Ishikawa (cell line): Measurements from ENCODE around the gene RIPK3.
A peak's percentile ranks its signal among the peaks of the same experiment; 100 is the strongest.

Experiments
- CEBPB ChIP-seq: IDR thresholded peaks from 2 replicates; pipeline ENCODE4 v1.6.1; 2012
- CREB1 ChIP-seq: IDR thresholded peaks from 2 replicates; pipeline ENCODE4 v1.6.1; 2012; ENCODE audit warnings: low read depth
- EGR1 ChIP-seq: IDR thresholded peaks from 2 replicates; pipeline ENCODE4 v1.6.1; 2012
- EP300 ChIP-seq: IDR thresholded peaks from 2 replicates; pipeline ENCODE4 v1.6.1; 2012; ENCODE audit warnings: borderline replicate concordance
- FOXM1 ChIP-seq: IDR thresholded peaks from 2 replicates; pipeline ENCODE4 v1.6.1; 2012; ENCODE audit warnings: low read depth, borderline replicate concordance
- NFIC ChIP-seq: IDR thresholded peaks from 2 replicates; pipeline ENCODE4 v1.6.1; 2012
- RAD21 ChIP-seq: IDR thresholded peaks from 2 replicates; pipeline ENCODE4 v1.6.1; 2012; ENCODE audit warnings: low read depth
- TAF1 ChIP-seq: IDR thresholded peaks from 2 replicates; pipeline ENCODE4 v1.6.1; 2012; ENCODE audit warnings: low read depth, mild to moderate bottlenecking
- TCF12 ChIP-seq: IDR thresholded peaks from 2 replicates; pipeline ENCODE4 v1.6.1; 2012; ENCODE audit warnings: low read depth
- TEAD4 ChIP-seq: IDR thresholded peaks from 2 replicates; pipeline ENCODE4 v1.6.1; 2012
- YY1 ChIP-seq: IDR thresholded peaks from 2 replicates; pipeline ENCODE4 v1.6.1; 2012; ENCODE audit warnings: low read depth
- ZBTB7A ChIP-seq: IDR thresholded peaks from 2 replicates; pipeline ENCODE4 v1.6.1; 2012; ENCODE audit warnings: low read depth
- TF ChIP-seq, protein P1 (sequence below): IDR thresholded peaks from 2 replicates; pipeline ENCODE4 v1.6.1; 2012
- TF ChIP-seq, protein P2 (sequence below): IDR thresholded peaks from 2 replicates; pipeline ENCODE4 v1.6.1; 2012
- TF ChIP-seq, protein P3 (sequence below): IDR thresholded peaks from 2 replicates; pipeline ENCODE4 v1.6.1; 2012; ENCODE audit warnings: low read depth, mild to moderate bottlenecking

Gene RIPK3

DNA sequence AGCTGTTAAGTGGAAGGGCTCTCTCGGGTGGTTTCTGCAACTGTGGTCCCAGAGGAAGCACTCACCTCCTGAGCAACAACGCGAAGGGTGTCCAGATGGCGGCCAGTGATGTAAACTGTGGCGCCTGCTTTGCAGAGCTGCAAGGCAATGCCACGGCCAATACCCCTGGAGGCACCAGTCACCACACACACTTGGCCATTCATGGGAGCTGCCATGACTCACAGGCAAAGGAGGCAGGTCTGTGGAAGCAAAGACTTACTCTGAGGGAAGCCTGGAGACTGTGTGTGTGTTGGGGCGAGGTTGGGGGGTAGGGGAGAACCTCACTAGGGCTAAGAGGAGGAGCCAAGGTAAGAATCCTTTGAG, 40.9 kb downstream of the RIPK3 start:
- no peak for TF ChIP-seq CEBPB
- TF ChIP-seq, protein P1, sequence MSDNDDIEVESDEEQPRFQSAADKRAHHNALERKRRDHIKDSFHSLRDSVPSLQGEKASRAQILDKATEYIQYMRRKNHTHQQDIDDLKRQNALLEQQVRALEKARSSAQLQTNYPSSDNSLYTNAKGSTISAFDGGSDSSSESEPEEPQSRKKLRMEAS: no peak
- TF ChIP-seq YY1: no peak

DNA sequence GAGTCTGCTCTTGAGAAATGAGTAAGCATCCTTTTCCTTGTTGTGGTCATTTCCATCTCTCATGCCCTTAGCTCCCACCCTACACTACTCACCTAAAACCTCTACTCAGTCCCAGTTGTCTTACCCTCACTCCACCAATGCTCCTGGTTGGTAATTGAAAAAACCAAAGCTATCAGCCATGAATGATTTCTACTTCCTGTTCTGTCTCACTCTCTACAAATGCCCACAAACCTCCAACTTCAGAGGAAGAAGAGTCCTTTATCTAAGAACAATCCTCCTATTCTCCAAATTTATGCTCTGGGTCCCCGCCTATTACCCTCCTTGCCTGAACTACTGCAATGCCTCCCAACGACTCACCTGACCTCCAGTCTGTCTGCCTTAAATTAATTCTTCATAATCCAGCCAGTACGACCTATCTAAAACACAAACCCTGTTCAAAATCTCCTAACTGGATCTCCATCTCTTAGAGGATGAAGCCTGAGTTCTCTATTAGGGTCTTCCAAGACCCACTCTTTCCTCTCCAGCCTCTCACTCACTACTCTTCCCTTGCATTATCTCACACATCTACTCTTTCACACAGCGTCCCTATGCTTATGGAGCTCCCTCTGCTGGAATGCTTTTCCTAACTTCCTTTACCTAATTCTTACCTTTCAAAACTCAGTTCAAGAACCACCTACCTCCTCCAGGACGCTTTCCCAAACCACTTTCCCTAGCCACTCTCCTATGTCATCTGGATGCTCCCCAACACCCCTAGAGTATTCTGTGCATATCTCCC, 42.4 kb downstream of the RIPK3 start:
- TF ChIP-seq TCF12 (no peak), ZBTB7A (no peak), TAF1 (no peak), EGR1 (no peak), RAD21 (peak; percentile 27; the same call in 1 of the 2 replicates), EP300 (no peak)
- TF ChIP-seq, protein P1: no peak
- TF ChIP-seq, protein P2, sequence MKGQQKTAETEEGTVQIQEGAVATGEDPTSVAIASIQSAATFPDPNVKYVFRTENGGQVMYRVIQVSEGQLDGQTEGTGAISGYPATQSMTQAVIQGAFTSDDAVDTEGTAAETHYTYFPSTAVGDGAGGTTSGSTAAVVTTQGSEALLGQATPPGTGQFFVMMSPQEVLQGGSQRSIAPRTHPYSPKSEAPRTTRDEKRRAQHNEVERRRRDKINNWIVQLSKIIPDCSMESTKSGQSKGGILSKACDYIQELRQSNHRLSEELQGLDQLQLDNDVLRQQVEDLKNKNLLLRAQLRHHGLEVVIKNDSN: no peak

DNA sequence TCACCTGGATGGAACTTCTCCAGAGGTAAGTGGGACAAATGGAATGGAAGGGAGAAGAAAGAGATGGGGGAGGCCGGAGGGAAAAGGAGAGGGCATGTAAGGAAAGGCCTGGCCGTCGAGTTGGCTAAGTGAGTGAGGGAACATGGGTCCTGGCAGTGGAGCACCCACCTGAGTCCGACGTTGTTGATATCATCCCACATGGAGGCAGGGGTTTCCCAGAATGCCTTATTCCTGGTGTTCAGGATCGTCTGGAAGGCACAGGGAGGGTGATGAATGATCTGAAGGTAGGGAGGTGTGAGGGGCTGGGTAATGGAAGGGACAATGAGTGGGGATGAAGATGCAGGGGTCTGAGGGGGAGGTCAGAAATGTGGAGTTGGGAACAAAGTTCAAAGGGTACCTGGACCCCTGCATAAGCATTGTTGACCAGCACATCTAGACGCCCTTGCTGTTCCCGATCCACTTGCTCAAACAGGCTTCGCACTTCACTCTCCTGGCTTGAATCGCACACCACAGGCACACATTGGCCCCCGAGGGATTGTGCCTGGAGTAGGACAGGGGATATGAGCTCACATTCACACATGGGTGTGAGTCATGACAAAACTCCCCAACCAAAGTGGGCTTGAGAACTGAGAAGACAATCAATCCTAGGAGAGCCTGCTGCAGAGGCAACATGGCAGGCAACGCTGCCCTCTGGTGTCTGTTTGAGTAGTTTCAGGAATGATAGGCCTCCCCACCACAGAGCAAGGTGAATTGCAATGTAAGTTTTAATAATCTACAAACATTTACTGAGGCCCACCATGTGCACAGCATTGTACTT, 43.2 kb downstream of the RIPK3 start:
- TF ChIP-seq TAF1 (no peak), EGR1 (no peak), RAD21 (peak; percentile 77), TEAD4 (no peak)
- TF ChIP-seq, protein P1: no peak
- TF ChIP-seq, protein P2: no peak

DNA sequence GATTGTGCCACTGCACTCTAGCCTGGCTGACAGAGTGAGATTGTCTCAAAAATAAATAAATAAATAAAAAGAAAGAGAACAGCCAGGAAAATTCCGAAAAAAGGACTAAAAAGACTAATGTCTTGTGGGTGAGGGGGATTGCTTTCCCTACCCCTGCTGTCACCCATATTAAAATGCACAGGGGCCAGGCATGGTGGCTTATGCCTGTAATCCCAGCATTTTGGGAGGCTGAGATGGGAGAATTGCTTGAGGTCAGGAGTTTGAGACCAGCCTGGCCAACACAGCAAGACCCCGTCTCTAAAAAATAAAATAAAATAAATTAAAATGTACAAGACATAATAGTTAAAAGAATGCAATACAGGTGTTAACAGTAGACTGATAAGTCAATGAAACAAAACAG, 46.3 kb downstream of the RIPK3 start:
- TF ChIP-seq TEAD4 (no peak), YY1 (no peak), RAD21 (no peak), EGR1 (no peak), CEBPB (no peak)
- TF ChIP-seq, protein P1: no peak

DNA sequence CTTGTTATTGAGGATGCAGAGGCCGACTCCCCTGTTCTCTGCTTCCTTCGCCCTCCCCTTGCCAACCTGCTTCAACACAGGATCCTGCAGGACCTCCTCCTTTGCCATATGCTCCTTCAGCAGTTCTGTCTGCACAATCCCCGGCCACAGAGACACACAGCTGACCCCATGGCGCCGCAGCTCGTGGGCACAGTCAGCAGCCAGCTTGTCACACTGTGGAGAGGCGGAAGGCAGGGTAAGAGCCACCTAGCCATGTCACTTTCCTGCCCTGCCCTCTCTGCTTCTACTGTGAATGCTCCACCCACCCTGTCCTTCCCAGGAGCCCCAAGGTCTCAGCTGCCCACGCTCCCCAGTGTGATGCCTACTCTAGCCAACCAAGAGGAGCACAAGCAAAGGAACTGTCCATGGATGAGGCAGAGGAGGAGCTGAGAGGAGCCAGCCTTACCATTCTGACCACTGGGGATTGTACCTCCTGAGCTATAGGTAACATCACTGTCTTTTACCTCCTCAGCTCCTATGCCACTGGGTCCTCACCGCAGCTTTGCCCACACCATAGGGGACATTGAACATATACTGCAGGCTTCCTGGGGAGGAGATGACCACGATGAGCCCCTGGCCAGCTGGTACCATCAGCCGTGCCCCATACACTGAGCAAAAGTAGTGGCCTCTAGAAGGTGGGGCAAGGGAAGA, 47.5 kb downstream of the RIPK3 start:
- TF ChIP-seq TAF1 (no peak), CEBPB (no peak), FOXM1 (no peak), TCF12 (no peak), RAD21 (no peak), YY1 (no peak), TEAD4 (no peak), NFIC (no peak), ZBTB7A (no peak), EGR1 (no peak), CREB1 (no peak)
- TF ChIP-seq, protein P2: no peak
- TF ChIP-seq, protein P1: no peak
- TF ChIP-seq, protein P3, sequence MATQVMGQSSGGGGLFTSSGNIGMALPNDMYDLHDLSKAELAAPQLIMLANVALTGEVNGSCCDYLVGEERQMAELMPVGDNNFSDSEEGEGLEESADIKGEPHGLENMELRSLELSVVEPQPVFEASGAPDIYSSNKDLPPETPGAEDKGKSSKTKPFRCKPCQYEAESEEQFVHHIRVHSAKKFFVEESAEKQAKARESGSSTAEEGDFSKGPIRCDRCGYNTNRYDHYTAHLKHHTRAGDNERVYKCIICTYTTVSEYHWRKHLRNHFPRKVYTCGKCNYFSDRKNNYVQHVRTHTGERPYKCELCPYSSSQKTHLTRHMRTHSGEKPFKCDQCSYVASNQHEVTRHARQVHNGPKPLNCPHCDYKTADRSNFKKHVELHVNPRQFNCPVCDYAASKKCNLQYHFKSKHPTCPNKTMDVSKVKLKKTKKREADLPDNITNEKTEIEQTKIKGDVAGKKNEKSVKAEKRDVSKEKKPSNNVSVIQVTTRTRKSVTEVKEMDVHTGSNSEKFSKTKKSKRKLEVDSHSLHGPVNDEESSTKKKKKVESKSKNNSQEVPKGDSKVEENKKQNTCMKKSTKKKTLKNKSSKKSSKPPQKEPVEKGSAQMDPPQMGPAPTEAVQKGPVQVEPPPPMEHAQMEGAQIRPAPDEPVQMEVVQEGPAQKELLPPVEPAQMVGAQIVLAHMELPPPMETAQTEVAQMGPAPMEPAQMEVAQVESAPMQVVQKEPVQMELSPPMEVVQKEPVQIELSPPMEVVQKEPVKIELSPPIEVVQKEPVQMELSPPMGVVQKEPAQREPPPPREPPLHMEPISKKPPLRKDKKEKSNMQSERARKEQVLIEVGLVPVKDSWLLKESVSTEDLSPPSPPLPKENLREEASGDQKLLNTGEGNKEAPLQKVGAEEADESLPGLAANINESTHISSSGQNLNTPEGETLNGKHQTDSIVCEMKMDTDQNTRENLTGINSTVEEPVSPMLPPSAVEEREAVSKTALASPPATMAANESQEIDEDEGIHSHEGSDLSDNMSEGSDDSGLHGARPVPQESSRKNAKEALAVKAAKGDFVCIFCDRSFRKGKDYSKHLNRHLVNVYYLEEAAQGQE: no peak

DNA sequence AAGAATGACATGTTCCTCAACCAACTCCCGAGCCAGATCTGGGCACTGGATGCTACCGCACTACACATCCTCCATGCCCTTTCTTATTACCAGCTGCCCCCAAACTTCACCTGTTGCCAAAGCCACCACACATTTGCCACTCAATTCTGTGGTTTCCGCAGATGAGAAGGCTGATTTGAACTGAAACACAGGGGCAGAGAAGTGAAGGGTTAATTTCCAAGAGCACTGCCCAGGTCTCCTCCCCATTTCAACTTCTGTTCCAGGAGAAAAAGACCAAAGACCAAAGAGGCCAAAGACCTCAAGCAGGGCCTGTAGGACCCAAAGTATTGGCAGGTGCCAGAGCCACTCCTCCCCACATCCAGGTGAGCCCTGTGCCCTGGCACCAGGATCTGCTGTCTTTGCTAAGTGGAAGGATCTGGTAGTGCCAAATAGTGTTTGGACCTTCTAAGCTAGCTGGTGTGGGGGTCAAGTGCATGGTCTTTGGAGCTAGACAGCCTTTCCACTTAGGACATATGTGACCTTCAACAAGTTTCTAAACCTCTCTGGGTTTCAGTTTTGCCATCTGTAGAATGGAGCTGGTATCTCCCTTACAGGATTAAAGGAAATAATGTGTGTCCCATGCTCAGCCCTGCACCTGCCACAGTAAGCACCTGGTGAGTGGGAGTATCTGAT, 48.2 kb downstream of the RIPK3 start:
- TF ChIP-seq NFIC (no peak), YY1 (no peak), CREB1 (no peak), CEBPB (no peak)
- TF ChIP-seq, protein P2: no peak
- TF ChIP-seq, protein P3: no peak
